AG09319 (cell line): ENCODE measurements around the gene RAB3IL1.
"Not testable (repeated sequence)": the region's sequence is repeated elsewhere in the genome, so short reads cannot be mapped to it uniquely, and the experiment has no call there.

Source experiments
- DNase-seq: peaks from one replicate; pipeline ENCODE4 v3.0.0-alpha.2; 2010; ENCODE audit warnings: low read depth; ENCODE audit errors: extremely low read depth
- CTCF ChIP-seq: IDR thresholded peaks from 2 replicates; pipeline ENCODE4 v1.5.1; 2011; ENCODE audit warnings: low read depth, mild to moderate bottlenecking, inconsistent platforms, low read length, moderate library complexity

RAB3IL1 gene

GRCh38 chr11:61917334-61918109 is at the start of gene RAB3IL1:
TSS of gene RAB3IL1 (minus strand) at chr11:61917566. CDS start at chr11:61917367, 199 bp downstream.
- no peak for DNase-seq
- no peak for TF ChIP-seq CTCF

DNA sequence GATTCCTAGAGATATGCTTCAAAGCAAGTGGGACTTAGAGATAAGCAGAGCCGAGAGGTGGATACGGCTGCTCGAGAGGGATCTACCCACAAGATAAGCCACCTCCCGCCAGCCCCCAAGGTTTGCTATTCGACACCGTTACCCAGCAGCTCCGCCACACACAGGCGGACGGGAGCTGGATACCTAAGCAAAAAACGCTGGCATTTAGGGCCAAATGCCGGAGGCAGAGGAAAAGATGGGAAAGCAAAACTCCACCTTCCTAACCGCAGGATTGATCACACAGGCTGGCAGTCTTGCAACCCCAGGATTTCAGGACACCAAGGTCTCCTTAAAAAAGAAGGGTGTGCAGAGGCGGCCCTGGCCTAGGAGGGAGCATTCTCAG is 49.4 kb upstream of the RAB3IL1 start:
- TF ChIP-seq CTCF, result no peak
- no peak for DNase-seq

DNA sequence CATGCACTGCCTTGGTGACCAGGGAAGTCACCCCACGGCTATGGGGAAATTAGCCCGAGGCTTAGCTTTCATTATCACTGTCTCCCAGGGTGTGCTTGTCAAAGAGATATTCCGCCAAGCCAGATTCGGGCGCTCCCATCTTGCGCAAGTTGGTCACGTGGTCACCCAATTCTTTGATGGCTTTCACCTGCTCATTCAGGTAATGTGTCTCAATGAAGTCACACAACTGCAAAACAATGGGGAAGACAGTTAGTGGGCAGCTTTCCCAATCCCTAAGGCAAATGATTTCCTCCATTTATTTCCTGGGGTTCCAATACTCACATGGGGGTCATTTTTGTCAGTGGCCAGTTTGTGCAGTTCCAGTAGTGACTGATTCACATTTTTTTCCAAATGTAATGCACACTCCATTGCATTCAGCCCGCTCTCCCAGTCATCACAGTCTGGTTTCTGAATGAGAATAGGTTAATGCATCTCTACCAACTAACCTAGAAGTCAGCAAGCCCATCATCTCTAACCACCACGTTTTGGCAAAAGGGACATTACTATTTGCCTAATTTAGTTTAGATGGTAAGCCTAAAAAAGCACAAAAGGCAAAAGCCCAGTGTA is 47.4 kb upstream of the RAB3IL1 start:
- DNase-seq, result not testable (repeated sequence)

DNA sequence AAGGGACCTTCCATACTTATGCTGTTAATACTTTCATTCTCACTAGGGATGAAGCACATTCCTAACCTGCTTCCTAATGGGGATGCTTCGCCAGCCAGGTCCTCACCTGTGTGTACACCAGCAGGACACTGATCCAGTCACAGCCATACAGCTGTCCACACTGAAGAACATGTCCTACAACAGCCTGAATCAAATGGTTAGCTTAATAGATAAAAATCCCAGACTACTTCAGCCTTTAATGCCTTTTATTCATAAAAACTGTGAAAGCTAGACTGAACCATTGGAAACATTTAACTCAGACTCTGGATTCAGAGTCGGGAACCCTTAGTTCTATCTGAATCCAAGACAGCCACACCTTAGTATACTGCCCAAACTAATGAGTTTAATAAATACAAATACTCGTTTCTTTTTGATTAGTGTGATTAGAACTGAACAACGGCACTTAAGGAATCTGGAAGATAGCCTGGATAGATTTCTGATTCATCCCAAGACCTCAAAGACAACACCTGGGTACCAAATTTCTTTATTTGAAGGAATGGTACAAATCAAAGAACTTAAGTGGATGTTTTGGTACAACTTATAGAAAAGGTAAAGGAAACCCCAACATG is 46.8 kb upstream of the RAB3IL1 start:
- TF ChIP-seq CTCF, result no peak
- DNase-seq, result no peak

- peak; percentile 72 for DNase-seq
- TF ChIP-seq CTCF, result no peak
Observed at GRCh38 chr11:61963282-61964057, 46.1 kb upstream of the RAB3IL1 start.

- DNase-seq, result no peak
- no peak for TF ChIP-seq CTCF
Observed at GRCh38 chr11:61963016-61963281, 45.6 kb upstream of the RAB3IL1 start.

- no peak for DNase-seq
- no peak for TF ChIP-seq CTCF
Observed at GRCh38 chr11:61962213-61963015, 45.0 kb upstream of the RAB3IL1 start.
